NCI-H1105 (cell line): Measurements from ENCODE around the gene C16orf89.

Experiments used
- DNase-seq: peaks from one replicate; lab custom pipeline; 2025; lab: John Stamatoyannopoulos, UW

C16orf89 gene

GRCh38 chr16:5028950-5029475, 36.7 kb downstream of the C16orf89 start:
- DNase-seq: no peak

GRCh38 chr16:5027575-5028235, 38.1 kb downstream of the C16orf89 start:
- no peak for DNase-seq

- no peak for DNase-seq
Observed at GRCh38 chr16:5027086-5027485, 38.7 kb downstream of the C16orf89 start.

- DNase-seq: no peak
Observed at GRCh38 chr16:5026664-5027063, 39.1 kb downstream of the C16orf89 start.

- peak; percentile 32 for DNase-seq
Observed at GRCh38 chr16:5025171-5025632, 40.6 kb downstream of the C16orf89 start.

GRCh38 chr16:5024632-5025031, 41.1 kb downstream of the C16orf89 start:
- peak; percentile 32 for DNase-seq

GRCh38 chr16:5022521-5022920, 43.2 kb downstream of the C16orf89 start:
- DNase-seq: no peak

GRCh38 chr16:5020551-5020950, 45.2 kb downstream of the C16orf89 start:
- no peak for DNase-seq

GRCh38 chr16:5019775-5020174, 46.0 kb downstream of the C16orf89 start:
- DNase-seq: no peak

GRCh38 chr16:5018793-5019192, 47.0 kb downstream of the C16orf89 start:
- DNase-seq: no peak

GRCh38 chr16:5017678-5017969, 48.1 kb downstream of the C16orf89 start:
- no peak for DNase-seq

GRCh38 chr16:5016967-5017677, 48.6 kb downstream of the C16orf89 start:
- DNase-seq: no peak

GRCh38 chr16:5015887-5016286, 49.9 kb downstream of the C16orf89 start:
- no peak for DNase-seq

GRCh38 chr16:5015351-5015750, 50.4 kb downstream of the C16orf89 start:
- no peak for DNase-seq

GRCh38 chr16:5012887-5013286, 52.9 kb downstream of the C16orf89 start:
- DNase-seq: no peak

GRCh38 chr16:5011637-5012036, 54.1 kb downstream of the C16orf89 start:
- no peak for DNase-seq

- DNase-seq: no peak
Observed at GRCh38 chr16:5010576-5011329, 55.0 kb downstream of the C16orf89 start.

- no peak for DNase-seq
Observed at GRCh38 chr16:5008311-5008731, 57.4 kb downstream of the C16orf89 start.

- no peak for DNase-seq
Observed at GRCh38 chr16:5007256-5007655, 58.5 kb downstream of the C16orf89 start.

- no peak for DNase-seq
Observed at GRCh38 chr16:5006348-5007193, 59.2 kb downstream of the C16orf89 start.

- DNase-seq: no peak
Observed at GRCh38 chr16:5005916-5006315, 59.8 kb downstream of the C16orf89 start.

- no peak for DNase-seq
Observed at GRCh38 chr16:5004311-5004710, 61.4 kb downstream of the C16orf89 start.
